GM13976 (cell line): ENCODE results near the gene FOXD1.

ENCODE experiments used
- DNase-seq: peaks from one replicate; pipeline ENCODE4 v3.0.0; 2012; ENCODE audit warnings: low spot score
- CTCF ChIP-seq: IDR thresholded peaks from 2 replicates; pipeline ENCODE4 v1.5.1; 2012; ENCODE audit warnings: borderline replicate concordance, mild to moderate bottlenecking; ENCODE audit not compliant: insufficient read depth; ENCODE audit errors: extremely low read depth, missing control alignments, control extremely low read depth
- in situ Hi-C: fragments of 300-500 bp; cut with MboI; formaldehyde crosslinking; loops from one replicate; pipeline ENCODE4 v1.12.0; 2022; ENCODE audit warnings: low sequenced_read_pairs, mixed read lengths, inconsistent platforms; ENCODE audit not compliant: unreplicated experiment

The FOXD1 gene

GRCh38 chr5:73445665-73446630 is 2.6 kb downstream of the FOXD1 start:
- no peak for TF ChIP-seq CTCF

GRCh38 chr5:73444499-73445438 is 3.8 kb downstream of the FOXD1 start:
- in situ Hi-C loops = loop anchor here (10.0 kb wide), 1 partner anchor 140 kb away; no protein-coding TSS in a partner anchor
- TF ChIP-seq CTCF = no peak
- no peak for DNase-seq

More at GRCh38 chr5:73445665-73446630, 2.6 kb downstream of the FOXD1 start:
- no peak for DNase-seq
- in situ Hi-C loops = loop anchor here (10.0 kb wide), 1 partner anchor 141 kb away; no protein-coding TSS in a partner anchor

GRCh38 chr5:73443829-73444498 is 4.6 kb downstream of the FOXD1 start:
- in situ Hi-C loops = loop anchor here (10.0 kb wide), 1 partner anchor 139 kb away; no protein-coding TSS in a partner anchor
- no peak for TF ChIP-seq CTCF
- DNase-seq = no peak

- in situ Hi-C loops = loop anchor here (10.0 kb wide), 1 partner anchor 138 kb away; no protein-coding TSS in a partner anchor
- no peak for TF ChIP-seq CTCF
Measured at GRCh38 chr5:73442996-73443627, 5.5 kb downstream of the FOXD1 start.

GRCh38 chr5:73442231-73442811 is 6.3 kb downstream of the FOXD1 start:
- no peak for TF ChIP-seq CTCF
- in situ Hi-C loops = loop anchor here (10.0 kb wide), 1 partner anchor 138 kb away; no protein-coding TSS in a partner anchor
- DNase-seq = no peak

More at GRCh38 chr5:73442996-73443627, 5.5 kb downstream of the FOXD1 start:
- DNase-seq = no peak
